Ishikawa (cell line): Measurements from ENCODE around the gene CRYGD.
"Not testable (repeated sequence)": the region's sequence is repeated elsewhere in the genome, so short reads cannot be mapped to it uniquely, and the experiment has no call there.

ENCODE experiments used
- CEBPB ChIP-seq: IDR thresholded peaks from 2 replicates; pipeline ENCODE4 v1.6.1; 2012
- CREB1 ChIP-seq: IDR thresholded peaks from 2 replicates; pipeline ENCODE4 v1.6.1; 2012; ENCODE audit warnings: low read depth
- EGR1 ChIP-seq: IDR thresholded peaks from 2 replicates; pipeline ENCODE4 v1.6.1; 2012
- EP300 ChIP-seq: IDR thresholded peaks from 2 replicates; pipeline ENCODE4 v1.6.1; 2012; ENCODE audit warnings: borderline replicate concordance
- FOXM1 ChIP-seq: IDR thresholded peaks from 2 replicates; pipeline ENCODE4 v1.6.1; 2012; ENCODE audit warnings: low read depth, borderline replicate concordance
- NFIC ChIP-seq: IDR thresholded peaks from 2 replicates; pipeline ENCODE4 v1.6.1; 2012
- RAD21 ChIP-seq: IDR thresholded peaks from 2 replicates; pipeline ENCODE4 v1.6.1; 2012; ENCODE audit warnings: low read depth
- TAF1 ChIP-seq: IDR thresholded peaks from 2 replicates; pipeline ENCODE4 v1.6.1; 2012; ENCODE audit warnings: low read depth, mild to moderate bottlenecking
- TCF12 ChIP-seq: IDR thresholded peaks from 2 replicates; pipeline ENCODE4 v1.6.1; 2012; ENCODE audit warnings: low read depth
- TEAD4 ChIP-seq: IDR thresholded peaks from 2 replicates; pipeline ENCODE4 v1.6.1; 2012
- YY1 ChIP-seq: IDR thresholded peaks from 2 replicates; pipeline ENCODE4 v1.6.1; 2012; ENCODE audit warnings: low read depth
- ZBTB7A ChIP-seq: IDR thresholded peaks from 2 replicates; pipeline ENCODE4 v1.6.1; 2012; ENCODE audit warnings: low read depth
- TF ChIP-seq, protein P1 (sequence below): IDR thresholded peaks from 2 replicates; pipeline ENCODE4 v1.6.1; 2012
- TF ChIP-seq, protein P2 (sequence below): IDR thresholded peaks from 2 replicates; pipeline ENCODE4 v1.6.1; 2012
- TF ChIP-seq, protein P3 (sequence below): IDR thresholded peaks from 2 replicates; pipeline ENCODE4 v1.6.1; 2012; ENCODE audit warnings: low read depth, mild to moderate bottlenecking

The CRYGD gene

DNA sequence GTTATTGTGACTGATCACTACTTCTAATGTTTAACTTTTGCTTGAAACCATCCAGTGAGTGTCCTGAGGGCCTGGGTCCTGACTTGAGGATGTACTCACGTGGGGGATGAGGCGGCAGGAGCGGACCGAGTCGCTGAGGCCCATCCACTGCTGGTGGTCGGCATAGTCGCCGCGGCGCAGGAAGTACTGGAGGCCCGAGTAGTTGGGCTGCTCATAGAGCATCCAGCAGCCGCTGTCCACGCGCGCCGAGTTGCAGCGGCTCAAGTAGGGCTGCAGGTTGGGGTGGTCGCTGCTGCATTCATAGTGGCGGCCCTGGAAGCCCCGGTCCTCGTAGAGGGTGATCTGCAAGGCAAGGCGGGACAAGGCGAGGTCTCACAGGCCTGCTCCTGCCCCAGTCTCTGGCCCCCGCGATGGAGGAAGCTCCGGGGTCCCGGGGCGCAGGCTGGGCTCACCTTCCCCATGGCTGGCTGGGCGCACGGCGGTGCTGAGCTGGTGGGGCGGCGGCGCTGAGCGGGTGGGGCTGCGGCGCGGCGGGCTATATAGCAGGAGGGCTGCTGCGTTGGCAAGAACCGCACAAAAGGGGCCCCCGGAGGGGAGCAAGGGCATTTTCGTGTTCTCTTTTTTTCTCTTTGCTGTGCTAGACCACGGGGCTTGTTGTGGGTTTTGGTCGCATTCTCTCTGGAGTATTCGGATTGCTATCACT is at the start of gene CRYGD:
Gene CRYGD (minus strand): TSS at position 512 of the 703 bp plus-strand sequence. CDS start 51 bp downstream, at position 461.
- TF ChIP-seq, protein P1, sequence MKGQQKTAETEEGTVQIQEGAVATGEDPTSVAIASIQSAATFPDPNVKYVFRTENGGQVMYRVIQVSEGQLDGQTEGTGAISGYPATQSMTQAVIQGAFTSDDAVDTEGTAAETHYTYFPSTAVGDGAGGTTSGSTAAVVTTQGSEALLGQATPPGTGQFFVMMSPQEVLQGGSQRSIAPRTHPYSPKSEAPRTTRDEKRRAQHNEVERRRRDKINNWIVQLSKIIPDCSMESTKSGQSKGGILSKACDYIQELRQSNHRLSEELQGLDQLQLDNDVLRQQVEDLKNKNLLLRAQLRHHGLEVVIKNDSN = not testable (repeated sequence)
- TF ChIP-seq, protein P2, sequence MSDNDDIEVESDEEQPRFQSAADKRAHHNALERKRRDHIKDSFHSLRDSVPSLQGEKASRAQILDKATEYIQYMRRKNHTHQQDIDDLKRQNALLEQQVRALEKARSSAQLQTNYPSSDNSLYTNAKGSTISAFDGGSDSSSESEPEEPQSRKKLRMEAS = not testable (repeated sequence)
- TF ChIP-seq TCF12 = not testable (repeated sequence)

DNA sequence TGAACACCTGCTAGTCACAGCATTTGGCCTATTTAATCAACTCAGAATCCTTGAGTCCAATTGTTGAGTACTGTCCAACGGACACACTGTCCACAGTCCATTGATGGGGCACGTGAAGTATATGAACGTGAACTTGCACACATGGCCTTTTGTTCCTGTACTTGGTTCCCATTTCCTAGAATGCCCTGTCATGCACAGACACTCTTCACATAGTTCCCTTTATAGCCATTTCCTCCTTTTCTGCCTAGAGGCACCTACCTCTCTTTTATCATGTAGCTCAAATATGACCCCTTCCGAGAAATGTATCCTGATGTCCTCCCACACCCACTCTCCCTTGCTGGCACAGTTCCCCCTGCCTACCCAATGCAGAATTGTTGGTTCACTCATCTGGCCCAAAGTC is 47.8 kb upstream of the CRYGD start:
- no peak for TF ChIP-seq FOXM1

DNA sequence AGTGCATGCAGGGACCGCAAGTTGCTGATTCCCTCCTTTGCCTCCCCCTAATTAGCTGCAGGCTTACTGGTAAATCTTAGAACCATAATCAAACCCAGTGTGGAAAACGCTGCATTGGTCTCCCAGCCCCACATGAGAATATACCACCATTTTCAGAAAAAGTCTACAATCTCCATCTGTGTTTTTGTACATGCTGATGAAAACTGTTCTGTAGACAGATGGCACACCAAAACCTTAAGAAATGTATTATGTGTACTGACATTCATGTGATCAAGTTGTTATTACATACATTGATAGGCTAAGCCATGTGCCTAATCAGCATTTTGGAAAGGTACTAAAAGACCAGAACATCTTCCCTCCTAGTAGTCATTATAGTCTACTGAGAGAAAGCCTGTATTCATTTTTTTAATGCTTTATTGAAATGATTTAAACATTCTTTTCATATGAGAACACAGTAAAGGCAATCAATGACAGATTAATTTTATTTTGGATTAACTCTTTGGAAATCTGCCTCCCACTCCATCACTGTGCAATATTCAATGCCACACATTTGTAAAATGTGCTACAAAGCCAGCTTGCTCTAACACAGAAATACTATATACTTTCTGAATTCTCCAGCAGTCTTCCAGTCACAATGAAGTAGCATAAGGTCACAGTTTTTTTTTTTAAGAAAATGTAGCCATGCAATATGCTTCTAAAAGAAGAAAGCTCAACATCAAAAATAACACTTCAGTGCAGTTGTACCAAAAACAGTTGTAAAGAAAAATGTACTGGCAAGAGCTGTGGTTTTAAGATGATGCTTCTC is 40.8 kb upstream of the CRYGD start:
- no peak for TF ChIP-seq TCF12
- no peak for TF ChIP-seq TAF1
- TF ChIP-seq EGR1 = no peak
- TF ChIP-seq FOXM1 = no peak
- no peak for TF ChIP-seq CREB1
- TF ChIP-seq NFIC = no peak
- TF ChIP-seq, protein P3, sequence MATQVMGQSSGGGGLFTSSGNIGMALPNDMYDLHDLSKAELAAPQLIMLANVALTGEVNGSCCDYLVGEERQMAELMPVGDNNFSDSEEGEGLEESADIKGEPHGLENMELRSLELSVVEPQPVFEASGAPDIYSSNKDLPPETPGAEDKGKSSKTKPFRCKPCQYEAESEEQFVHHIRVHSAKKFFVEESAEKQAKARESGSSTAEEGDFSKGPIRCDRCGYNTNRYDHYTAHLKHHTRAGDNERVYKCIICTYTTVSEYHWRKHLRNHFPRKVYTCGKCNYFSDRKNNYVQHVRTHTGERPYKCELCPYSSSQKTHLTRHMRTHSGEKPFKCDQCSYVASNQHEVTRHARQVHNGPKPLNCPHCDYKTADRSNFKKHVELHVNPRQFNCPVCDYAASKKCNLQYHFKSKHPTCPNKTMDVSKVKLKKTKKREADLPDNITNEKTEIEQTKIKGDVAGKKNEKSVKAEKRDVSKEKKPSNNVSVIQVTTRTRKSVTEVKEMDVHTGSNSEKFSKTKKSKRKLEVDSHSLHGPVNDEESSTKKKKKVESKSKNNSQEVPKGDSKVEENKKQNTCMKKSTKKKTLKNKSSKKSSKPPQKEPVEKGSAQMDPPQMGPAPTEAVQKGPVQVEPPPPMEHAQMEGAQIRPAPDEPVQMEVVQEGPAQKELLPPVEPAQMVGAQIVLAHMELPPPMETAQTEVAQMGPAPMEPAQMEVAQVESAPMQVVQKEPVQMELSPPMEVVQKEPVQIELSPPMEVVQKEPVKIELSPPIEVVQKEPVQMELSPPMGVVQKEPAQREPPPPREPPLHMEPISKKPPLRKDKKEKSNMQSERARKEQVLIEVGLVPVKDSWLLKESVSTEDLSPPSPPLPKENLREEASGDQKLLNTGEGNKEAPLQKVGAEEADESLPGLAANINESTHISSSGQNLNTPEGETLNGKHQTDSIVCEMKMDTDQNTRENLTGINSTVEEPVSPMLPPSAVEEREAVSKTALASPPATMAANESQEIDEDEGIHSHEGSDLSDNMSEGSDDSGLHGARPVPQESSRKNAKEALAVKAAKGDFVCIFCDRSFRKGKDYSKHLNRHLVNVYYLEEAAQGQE = no peak
- TF ChIP-seq ZBTB7A = no peak

DNA sequence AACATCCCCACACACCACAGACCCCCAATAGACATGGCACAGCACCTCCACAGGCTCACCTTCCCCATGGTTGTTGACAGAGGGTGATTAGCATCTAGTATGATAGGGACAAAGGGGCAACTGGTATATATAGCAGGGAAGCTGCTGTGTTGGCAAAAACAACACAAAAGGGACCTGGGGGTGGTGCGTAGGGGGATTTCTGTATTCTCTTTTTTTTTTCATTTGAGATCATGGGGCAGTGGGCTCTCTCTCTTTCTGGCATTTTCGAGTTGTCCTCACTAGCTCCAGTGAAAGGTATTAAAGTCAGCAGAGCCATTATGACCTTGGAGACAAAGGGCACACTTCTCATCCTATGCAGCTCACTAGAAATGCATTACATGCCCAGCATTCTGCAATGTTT is 39.2 kb upstream of the CRYGD start, which contains the start of gene CRYGA:
Gene CRYGA (minus strand): TSS at position 101 of the 400 bp plus-strand sequence. CDS start 33 bp downstream, at position 68.
- no peak for TF ChIP-seq CEBPB
- no peak for TF ChIP-seq CREB1
- TF ChIP-seq NFIC = no peak

DNA sequence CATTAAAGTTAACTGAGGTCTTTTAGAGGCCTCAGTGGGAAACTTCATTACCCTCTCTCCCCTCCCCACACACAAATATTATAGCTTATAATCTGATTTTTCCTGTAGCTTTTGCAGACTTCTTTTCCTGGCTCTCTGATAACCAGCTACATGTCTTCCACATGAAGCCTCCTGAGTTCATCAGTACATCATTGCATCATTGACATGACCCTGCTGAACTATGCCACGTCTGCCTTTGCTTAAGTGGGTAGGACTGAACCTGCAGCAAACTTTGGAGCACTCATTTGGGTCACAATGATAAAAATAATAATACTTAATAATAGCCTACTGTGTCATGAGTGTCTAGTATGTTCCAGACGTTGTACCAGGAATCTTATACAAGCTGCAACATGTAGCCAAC is 32.1 kb upstream of the CRYGD start:
- TF ChIP-seq ZBTB7A (no peak), FOXM1 (no peak), RAD21 (no peak), TAF1 (no peak), TEAD4 (no peak), CEBPB (no peak), EP300 (no peak), EGR1 (no peak), CREB1 (no peak), TCF12 (no peak), NFIC (no peak), YY1 (no peak)
- TF ChIP-seq, protein P3 = no peak
- TF ChIP-seq, protein P1 = no peak
- TF ChIP-seq, protein P2 = no peak

DNA sequence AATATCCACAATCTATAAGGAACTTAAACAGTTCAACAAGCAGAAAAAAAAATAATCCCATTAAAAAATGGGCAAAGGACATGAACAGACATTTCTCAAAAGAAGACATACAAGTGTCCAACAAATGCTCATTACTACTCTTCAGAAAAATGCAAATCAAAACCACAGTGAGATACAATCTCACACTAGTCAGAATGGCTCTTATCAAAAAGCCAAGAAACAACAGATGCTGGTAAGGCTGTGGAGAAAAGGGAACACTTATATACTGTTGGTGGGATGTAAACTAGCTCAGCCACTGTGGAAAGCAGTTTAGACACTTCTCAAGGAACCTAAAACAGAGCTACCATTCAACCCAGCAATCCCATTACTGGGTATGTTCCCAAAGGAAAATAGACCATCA is 28.8 kb upstream of the CRYGD start:
- TF ChIP-seq EP300 = no peak
- no peak for TF ChIP-seq TAF1
- no peak for TF ChIP-seq CREB1
- TF ChIP-seq, protein P2 = no peak
- TF ChIP-seq, protein P1 = no peak
- no peak for TF ChIP-seq CEBPB
- no peak for TF ChIP-seq EGR1
- no peak for TF ChIP-seq FOXM1
- no peak for TF ChIP-seq YY1
- TF ChIP-seq TCF12 = no peak
